Measurements from ENCODE around the gene APBB1IP.

- TF ChIP-seq, protein P1, sequence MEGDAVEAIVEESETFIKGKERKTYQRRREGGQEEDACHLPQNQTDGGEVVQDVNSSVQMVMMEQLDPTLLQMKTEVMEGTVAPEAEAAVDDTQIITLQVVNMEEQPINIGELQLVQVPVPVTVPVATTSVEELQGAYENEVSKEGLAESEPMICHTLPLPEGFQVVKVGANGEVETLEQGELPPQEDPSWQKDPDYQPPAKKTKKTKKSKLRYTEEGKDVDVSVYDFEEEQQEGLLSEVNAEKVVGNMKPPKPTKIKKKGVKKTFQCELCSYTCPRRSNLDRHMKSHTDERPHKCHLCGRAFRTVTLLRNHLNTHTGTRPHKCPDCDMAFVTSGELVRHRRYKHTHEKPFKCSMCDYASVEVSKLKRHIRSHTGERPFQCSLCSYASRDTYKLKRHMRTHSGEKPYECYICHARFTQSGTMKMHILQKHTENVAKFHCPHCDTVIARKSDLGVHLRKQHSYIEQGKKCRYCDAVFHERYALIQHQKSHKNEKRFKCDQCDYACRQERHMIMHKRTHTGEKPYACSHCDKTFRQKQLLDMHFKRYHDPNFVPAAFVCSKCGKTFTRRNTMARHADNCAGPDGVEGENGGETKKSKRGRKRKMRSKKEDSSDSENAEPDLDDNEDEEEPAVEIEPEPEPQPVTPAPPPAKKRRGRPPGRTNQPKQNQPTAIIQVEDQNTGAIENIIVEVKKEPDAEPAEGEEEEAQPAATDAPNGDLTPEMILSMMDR (IDR thresholded peaks at IDR 0.05), result no peak
- no peak for TF ChIP-seq POLR2A (IDR thresholded peaks at IDR 0.05)
Measured at GRCh38 chr10:26440088-26440470, 1.9 kb downstream of the APBB1IP start.
